H1 (cell line): ENCODE measurements around the gene AP3D1. TPM values are rescaled to one million over a fixed set of nuclear protein-coding genes. Genes with fewer than 3 reads are reported as not detected.

Experiments used
- ASH2L ChIP-seq: fragments of 200-600, 300-600 bp; sonication (generic); IDR thresholded peaks from one replicate; pipeline ENCODE4 v1.7.1; 2017; ENCODE audit warnings: low read length
- BCL11A ChIP-seq, 2 experiments: IDR thresholded peaks; one replicate each; pipeline ENCODE4 v1.6.1; 2011; ENCODE audit warnings: low read depth in 2 of 2, low read length in 2 of 2, mild to moderate bottlenecking in 2 of 2
- FOSL1 ChIP-seq: IDR thresholded peaks from 2 replicates; pipeline ENCODE4 v1.6.1; 2011; ENCODE audit warnings: mild to moderate bottlenecking, low read depth, low read length, moderate library complexity; ENCODE audit not compliant: insufficient read depth
- MAFK ChIP-seq: IDR thresholded peaks from 2 replicates; pipeline ENCODE4 v1.6.1; 2012; ENCODE audit warnings: low read depth, mild to moderate bottlenecking, improper control_type of control experiment, low read length
- RNF2 ChIP-seq: fragments of 200-900, 300-1000 bp; sonication (generic); IDR thresholded peaks from 2 replicates; pipeline ENCODE4 v1.7.1; 2016; ENCODE audit warnings: borderline replicate concordance, low read depth, mild to moderate bottlenecking, antibody characterized with exemption, low read length; ENCODE audit not compliant: poor library complexity, severe bottlenecking; ENCODE audit errors: missing control alignments
- polyA plus RNA-seq, 7 experiments: library from polyadenylated mRNA; depleted of rRNA in 3 of 7; stranded (reverse) in 5 of 7; unstranded in 2 of 7; fragments of >200 nt in 5 of 7; fragments of 200-250 nt in 2 of 7; gene quantifications; 1 replicate in 5 of 7; 2 replicates in 1 of 7; 4 replicates in 1 of 7; pipeline versions ENCODE4 v1.2.1 to v1.2.3, GENCODE V29; 2011 to 2013; ENCODE audit warnings: missing spikeins in 2 of 7, mixed read lengths in 2 of 7
- total RNA-seq: library from RNA; stranded (reverse); fragmentation: NEBNext Ultra II Directional; extraction: Animal tissue kit (Norgen Biotek cat#: 25700); gene quantifications from 2 replicates; pipeline ENCODE4 v1.2.1, GENCODE V29; 2021
- TF ChIP-seq, protein P1 (sequence below): fragments of 300-600 bp; sonication (generic); IDR thresholded peaks from 2 replicates; pipeline ENCODE4 v1.7.1; 2012; ENCODE audit warnings: low read length, moderate library complexity, mild to moderate bottlenecking, inconsistent platforms; ENCODE audit not compliant: insufficient replicate concordance

The AP3D1 gene
- total and polyA plus RNA-seq, 2 of the 8 experiments (the other 6 are each of a cell fraction or from before 2014, with no cell fraction given), result 161 to 174 TPM

DNA sequence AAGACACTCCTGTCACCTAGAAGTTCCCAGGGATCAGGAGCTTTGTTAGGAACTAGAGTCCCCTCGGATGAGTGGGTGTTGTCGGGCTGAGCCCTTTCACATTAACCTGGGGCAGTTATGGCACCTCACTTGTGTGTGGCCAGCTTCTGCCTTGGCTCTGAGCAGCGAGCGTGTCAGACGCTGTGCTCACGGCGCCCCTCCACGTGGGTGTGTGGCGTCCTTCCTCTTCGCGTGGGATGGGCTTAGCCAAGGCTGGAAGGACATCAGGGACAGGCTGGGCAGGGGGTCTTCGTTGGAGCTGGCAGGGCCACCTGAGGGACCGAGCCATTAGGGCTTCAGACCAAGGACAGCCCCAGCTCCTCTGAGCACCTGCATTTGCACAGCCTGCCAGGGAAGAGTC lies 35.8 kb upstream of the AP3D1 start (continued):
- TF ChIP-seq, protein P1, sequence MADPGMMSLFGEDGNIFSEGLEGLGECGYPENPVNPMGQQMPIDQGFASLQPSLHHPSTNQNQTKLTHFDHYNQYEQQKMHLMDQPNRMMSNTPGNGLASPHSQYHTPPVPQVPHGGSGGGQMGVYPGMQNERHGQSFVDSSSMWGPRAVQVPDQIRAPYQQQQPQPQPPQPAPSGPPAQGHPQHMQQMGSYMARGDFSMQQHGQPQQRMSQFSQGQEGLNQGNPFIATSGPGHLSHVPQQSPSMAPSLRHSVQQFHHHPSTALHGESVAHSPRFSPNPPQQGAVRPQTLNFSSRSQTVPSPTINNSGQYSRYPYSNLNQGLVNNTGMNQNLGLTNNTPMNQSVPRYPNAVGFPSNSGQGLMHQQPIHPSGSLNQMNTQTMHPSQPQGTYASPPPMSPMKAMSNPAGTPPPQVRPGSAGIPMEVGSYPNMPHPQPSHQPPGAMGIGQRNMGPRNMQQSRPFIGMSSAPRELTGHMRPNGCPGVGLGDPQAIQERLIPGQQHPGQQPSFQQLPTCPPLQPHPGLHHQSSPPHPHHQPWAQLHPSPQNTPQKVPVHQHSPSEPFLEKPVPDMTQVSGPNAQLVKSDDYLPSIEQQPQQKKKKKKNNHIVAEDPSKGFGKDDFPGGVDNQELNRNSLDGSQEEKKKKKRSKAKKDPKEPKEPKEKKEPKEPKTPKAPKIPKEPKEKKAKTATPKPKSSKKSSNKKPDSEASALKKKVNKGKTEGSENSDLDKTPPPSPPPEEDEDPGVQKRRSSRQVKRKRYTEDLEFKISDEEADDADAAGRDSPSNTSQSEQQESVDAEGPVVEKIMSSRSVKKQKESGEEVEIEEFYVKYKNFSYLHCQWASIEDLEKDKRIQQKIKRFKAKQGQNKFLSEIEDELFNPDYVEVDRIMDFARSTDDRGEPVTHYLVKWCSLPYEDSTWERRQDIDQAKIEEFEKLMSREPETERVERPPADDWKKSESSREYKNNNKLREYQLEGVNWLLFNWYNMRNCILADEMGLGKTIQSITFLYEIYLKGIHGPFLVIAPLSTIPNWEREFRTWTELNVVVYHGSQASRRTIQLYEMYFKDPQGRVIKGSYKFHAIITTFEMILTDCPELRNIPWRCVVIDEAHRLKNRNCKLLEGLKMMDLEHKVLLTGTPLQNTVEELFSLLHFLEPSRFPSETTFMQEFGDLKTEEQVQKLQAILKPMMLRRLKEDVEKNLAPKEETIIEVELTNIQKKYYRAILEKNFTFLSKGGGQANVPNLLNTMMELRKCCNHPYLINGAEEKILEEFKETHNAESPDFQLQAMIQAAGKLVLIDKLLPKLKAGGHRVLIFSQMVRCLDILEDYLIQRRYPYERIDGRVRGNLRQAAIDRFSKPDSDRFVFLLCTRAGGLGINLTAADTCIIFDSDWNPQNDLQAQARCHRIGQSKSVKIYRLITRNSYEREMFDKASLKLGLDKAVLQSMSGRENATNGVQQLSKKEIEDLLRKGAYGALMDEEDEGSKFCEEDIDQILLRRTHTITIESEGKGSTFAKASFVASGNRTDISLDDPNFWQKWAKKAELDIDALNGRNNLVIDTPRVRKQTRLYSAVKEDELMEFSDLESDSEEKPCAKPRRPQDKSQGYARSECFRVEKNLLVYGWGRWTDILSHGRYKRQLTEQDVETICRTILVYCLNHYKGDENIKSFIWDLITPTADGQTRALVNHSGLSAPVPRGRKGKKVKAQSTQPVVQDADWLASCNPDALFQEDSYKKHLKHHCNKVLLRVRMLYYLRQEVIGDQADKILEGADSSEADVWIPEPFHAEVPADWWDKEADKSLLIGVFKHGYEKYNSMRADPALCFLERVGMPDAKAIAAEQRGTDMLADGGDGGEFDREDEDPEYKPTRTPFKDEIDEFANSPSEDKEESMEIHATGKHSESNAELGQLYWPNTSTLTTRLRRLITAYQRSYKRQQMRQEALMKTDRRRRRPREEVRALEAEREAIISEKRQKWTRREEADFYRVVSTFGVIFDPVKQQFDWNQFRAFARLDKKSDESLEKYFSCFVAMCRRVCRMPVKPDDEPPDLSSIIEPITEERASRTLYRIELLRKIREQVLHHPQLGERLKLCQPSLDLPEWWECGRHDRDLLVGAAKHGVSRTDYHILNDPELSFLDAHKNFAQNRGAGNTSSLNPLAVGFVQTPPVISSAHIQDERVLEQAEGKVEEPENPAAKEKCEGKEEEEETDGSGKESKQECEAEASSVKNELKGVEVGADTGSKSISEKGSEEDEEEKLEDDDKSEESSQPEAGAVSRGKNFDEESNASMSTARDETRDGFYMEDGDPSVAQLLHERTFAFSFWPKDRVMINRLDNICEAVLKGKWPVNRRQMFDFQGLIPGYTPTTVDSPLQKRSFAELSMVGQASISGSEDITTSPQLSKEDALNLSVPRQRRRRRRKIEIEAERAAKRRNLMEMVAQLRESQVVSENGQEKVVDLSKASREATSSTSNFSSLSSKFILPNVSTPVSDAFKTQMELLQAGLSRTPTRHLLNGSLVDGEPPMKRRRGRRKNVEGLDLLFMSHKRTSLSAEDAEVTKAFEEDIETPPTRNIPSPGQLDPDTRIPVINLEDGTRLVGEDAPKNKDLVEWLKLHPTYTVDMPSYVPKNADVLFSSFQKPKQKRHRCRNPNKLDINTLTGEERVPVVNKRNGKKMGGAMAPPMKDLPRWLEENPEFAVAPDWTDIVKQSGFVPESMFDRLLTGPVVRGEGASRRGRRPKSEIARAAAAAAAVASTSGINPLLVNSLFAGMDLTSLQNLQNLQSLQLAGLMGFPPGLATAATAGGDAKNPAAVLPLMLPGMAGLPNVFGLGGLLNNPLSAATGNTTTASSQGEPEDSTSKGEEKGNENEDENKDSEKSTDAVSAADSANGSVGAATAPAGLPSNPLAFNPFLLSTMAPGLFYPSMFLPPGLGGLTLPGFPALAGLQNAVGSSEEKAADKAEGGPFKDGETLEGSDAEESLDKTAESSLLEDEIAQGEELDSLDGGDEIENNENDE, result no peak
- no peak for TF ChIP-seq FOSL1
- no peak for TF ChIP-seq RNF2
- no peak for TF ChIP-seq ASH2L
- TF ChIP-seq BCL11A (IDR thresholded peaks at IDR 0.05; ENCODE audit: low read depth in 2 of 2, low read length in 2 of 2), result no peak
- no peak for TF ChIP-seq MAFK
